Right ventricle myocardium superior (tissue), 1 donor: ENCODE data around the gene BBS2. TPM values are rescaled to one million over a fixed set of nuclear protein-coding genes. Genes with fewer than 3 reads are reported as not detected.

ENCODE experiments used
- ATAC-seq: fragments of 200-7000 bp; cut with Tn5 transposase; one replicate; pipeline ENCODE4 v1.9.1; 2020; ENCODE audit warnings: mild to moderate bottlenecking; ENCODE audit not compliant: poor library complexity
- DNase-seq: peaks from one replicate; pipeline ENCODE4 v3.0.0-alpha.2; 2020
- intact Hi-C: fragments of 100-400 bp; cut with DNase I; formaldehyde crosslinking; loops from one replicate; pipeline ENCODE4 v1.11.2; 2022
- total RNA-seq: library from RNA; stranded (reverse); fragmentation: NEBNext Ultra II Directional; extraction: Animal tissue kit (Norgen Biotek cat#: 25700); gene quantifications from one replicate; pipeline ENCODE4 v1.2.1, GENCODE V29; 2021
- donor health status: DM: no; HTN: yes; CAD: no; lungs with severe emphysema.

BBS2 gene
- total RNA-seq, 1 donor from 2014 or later = 39.0 TPM

- ATAC-seq (no peak), DNase-seq (no peak)
- intact Hi-C loops = no loop called here
Measured at GRCh38 chr16:56481468-56482122, 38.2 kb downstream of the BBS2 start.

DNA sequence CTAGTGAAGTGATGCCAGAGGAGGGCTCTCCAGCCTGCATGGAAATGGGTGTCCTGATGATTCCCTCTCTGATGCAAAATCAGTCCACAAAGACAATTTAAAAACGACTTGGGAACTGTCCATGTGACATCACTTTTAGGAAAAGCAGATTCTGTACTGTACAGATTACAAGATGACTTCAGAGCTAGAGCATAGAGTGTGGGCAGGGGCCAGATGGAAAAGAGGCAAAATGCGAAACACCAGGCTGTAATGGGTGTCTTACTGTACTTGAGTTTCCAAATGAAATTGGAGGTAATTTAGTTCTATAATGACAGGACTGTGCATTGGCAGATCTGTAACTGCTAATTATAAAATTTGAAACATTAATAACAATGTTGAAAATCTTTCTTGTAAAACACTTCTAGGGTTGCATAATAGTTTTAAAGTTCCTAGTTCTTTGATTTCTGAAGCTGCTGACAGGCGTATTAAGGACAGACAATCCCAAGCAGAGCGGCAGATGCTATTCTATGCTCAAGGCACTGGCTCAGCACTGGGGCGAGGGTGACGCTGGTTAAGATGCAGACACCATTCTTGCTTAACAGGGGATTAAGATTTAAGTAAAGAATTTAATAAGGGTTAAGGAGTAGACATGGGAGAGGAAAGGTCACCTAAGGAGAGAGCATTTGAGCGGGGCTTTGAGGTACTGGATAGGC lies 38.9 kb downstream of the BBS2 start:
- intact Hi-C loops = no loop called here
- no peak for DNase-seq

GRCh38 chr16:56479469-56479868 lies 40.4 kb downstream of the BBS2 start:
- intact Hi-C loops = no loop called here
- DNase-seq = no peak
- ATAC-seq = no peak

More for the DNA sequence above, 38.9 kb downstream of the BBS2 start:
- ATAC-seq = no peak

- no peak for DNase-seq
- intact Hi-C loops = no loop called here
- ATAC-seq = no peak
Measured at GRCh38 chr16:56478281-56479049, 41.4 kb downstream of the BBS2 start.

DNA sequence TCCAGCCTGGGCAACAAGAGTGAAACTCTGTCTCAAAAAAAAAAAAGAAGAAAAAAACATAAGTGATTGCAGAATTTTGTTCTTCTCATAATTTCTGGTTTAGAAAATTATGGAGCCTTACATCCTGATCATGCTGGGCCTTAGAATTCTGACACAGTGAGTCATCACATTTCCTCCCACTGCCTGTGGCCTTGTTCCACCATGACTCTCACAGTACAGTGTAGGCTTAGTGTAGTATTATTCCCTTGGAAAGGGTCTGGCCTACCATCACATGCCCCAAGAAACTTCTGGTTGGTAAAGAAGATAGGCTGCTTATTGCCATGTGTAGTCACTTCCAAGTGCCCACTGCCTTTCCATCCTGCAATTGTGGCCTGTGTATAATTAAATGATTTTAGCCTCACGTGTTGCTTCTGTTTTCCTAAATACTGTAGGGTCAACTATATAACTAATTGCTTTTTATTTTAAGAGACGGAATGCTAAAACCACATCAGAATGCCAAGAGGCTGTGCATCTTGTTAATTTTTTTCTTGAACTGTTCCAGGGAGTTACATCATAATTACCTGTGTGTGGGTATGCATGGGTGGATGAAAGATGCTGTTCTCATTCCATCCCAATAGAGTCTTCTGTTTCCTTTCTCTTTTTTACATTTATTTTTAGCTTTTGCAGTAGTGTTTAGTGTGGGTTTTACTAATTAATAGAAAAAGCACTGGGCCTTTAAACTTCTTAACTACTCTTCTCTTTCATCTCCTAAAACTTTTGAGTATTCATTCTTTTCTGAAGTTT lies 42.5 kb downstream of the BBS2 start:
- ATAC-seq = no peak
- intact Hi-C loops = no loop called here
- no peak for DNase-seq

DNA sequence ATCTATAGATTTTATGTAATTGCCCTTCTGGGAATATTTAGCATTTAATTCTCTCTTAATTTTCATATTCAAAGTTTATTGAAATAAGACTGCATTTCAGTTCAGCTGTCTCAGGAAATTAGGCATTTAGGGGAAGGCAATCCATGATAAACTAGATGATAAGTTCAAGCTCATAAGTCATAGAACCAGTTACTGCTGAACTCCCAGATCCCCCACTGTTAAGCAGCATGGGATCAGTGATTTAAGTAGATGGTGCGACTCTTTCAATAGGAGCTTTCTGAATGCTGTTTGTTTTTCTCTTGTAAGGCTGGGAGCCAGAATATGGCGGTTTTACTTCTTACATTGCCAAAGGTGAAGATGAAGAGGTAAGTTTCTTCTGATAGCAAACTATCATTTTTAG lies 44.6 kb downstream of the BBS2 start:
- ATAC-seq = no peak
- intact Hi-C loops = no loop called here
- DNase-seq = no peak

- no peak for ATAC-seq
- intact Hi-C loops = no loop called here
- no peak for DNase-seq
Measured at GRCh38 chr16:56470666-56471065, 49.2 kb downstream of the BBS2 start.

DNA sequence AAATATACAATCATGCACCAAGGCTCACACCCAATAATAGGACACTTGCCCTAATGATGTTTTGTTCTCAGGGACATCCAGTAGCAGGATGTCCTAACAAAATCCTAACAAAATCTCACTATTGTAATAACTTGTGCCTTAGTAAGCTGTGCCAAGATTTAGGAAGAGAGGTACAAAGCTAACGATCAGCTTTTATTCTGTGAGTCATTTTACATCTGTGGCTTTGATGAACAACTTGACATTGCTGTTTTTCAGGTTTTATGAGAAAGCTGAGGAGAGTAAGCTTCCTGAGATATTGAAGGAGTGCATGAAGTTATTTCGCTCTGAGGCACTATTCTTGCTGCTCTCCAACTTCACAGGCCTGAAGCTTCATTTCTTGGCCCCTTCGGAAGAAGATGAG lies 49.6 kb downstream of the BBS2 start:
- intact Hi-C loops = no loop called here
- DNase-seq = no peak
- no peak for ATAC-seq

DNA sequence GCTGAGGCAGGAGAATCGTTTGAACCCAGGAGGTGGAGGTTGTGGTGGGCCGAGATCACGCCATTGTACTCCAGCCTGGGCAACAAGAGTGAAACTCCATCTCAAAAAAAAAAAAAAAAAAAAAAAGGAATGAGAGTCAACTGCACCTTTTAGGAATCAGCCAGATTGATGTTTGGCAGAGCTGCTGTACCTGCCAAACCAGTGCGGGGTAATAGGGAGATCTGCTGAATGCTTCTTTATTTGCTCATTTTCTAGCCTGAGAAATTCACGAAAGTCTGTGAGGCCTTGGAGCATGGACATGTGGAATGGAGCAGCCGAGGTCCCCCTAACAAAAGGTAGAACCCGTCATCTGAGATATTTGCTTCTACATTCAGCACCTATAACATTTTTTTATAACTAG lies 50.1 kb downstream of the BBS2 start:
- DNase-seq = no peak
- ATAC-seq = no peak
- intact Hi-C loops = no loop called here

- no peak for DNase-seq
- ATAC-seq = no peak
- intact Hi-C loops = no loop called here
Measured at GRCh38 chr16:56468800-56469199, 51.0 kb downstream of the BBS2 start.

GRCh38 chr16:56466344-56466743 lies 53.5 kb downstream of the BBS2 start:
- ATAC-seq = no peak
- DNase-seq = no peak
- intact Hi-C loops = no loop called here

- ATAC-seq (no peak), DNase-seq (no peak)
- intact Hi-C loops = no loop called here
Measured at GRCh38 chr16:56463153-56463552, 56.7 kb downstream of the BBS2 start.

DNA sequence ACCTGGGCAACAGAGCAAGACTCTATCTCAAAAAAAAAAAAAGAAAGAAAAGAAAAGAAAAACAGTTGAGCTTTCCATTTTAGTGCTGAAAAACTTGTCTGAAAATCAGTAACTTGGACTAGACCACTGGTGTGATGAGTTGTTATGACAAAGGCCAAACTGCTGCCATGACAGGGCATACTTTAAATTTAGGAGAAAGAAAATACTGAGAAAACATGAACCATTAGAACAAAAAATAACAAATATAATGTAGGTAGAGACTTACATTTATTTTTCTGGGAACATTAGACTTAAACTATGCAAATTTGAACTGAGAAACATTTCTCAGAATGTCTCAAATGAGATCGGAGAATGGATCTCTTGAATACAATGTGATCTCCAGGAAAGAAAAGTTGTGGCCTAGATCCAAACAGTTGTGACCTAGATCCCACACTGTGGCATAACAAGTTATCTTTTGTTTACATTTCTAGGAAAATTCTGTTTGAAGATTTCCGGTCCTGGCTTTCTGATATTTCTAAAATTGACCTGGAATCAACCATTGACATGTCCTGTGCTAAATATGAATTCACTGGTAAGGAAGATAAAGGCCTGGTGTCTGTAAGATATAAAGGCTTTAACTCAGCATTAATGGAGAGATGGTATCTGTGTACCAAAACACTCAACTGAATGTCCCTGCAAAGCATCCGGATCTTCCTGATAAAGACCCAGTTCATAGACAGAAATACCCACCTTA lies 57.6 kb downstream of the BBS2 start:
- no peak for DNase-seq
- intact Hi-C loops = no loop called here

GRCh38 chr16:56460101-56460500 lies 59.7 kb downstream of the BBS2 start:
- intact Hi-C loops = no loop called here
- no peak for DNase-seq
- ATAC-seq = no peak

More for the DNA sequence above, 57.6 kb downstream of the BBS2 start:
- no peak for ATAC-seq

- intact Hi-C loops = loop anchor here (2.0 kb wide), 1 partner anchor 29 kb away; no protein-coding TSS in a partner anchor
- ATAC-seq = no peak
- no peak for DNase-seq
Measured at GRCh38 chr16:56457927-56458470, 61.8 kb downstream of the BBS2 start.

GRCh38 chr16:56451753-56452689 lies 67.8 kb downstream of the BBS2 start:
- DNase-seq (no peak), ATAC-seq (peak; percentile 75)
- intact Hi-C loops = no loop called here
